ENCODE results near the gene CCDC170. TPM values are rescaled to one million over a fixed set of nuclear protein-coding genes. Genes with fewer than 3 reads are reported as not detected.
"Not testable (repeated sequence)": the region's sequence is repeated elsewhere in the genome, so short reads cannot be mapped to it uniquely, and the experiment has no call there.

The CCDC170 gene
- total RNA-seq, 2 experiments from 2014 or later: not detected

GRCh38 chr6:151544453-151544852, 50.6 kb downstream of the CCDC170 start:
- Histone ChIP-seq H3K27ac (ENCODE audit: low read depth in 1 of 2, low read length in 2 of 2) (no peak overlapping the region), H3K4me1 (ENCODE audit: insufficient read depth, low read length) (no peaks in the 10 kb centered on the region), H3K36me3 (ENCODE audit: insufficient read depth, low read length) (no peaks in the 10 kb centered on the region), H3K27me3 (ENCODE audit: control insufficient read depth in 1 of 2, insufficient read depth in 2 of 2, low read length in 2 of 2) (peaks cover 0 to 2% of the 10 kb centered on the region in 2 experiments), H3K4me3 (ENCODE audit: low read length) (no peak overlapping the region), H3K9me3 (ENCODE audit: control insufficient read depth in 1 of 2, insufficient read depth in 1 of 2, low read length in 2 of 2) (peaks cover 5 to 11% of the 10 kb centered on the region in 2 experiments)
- Mint-ChIP-seq H3K27me3 (peaks cover 11% of the 10 kb centered on the region), H3K4me3 (no peak overlapping the region), H3K36me3 (ENCODE audit: low read depth) (no peaks in the 10 kb centered on the region), H3K27ac (no peak overlapping the region), H3K9me3 (peaks cover 10% of the 10 kb centered on the region), H3K4me1 (ENCODE audit: low read depth) (no peaks in the 10 kb centered on the region)
- POLR2A ChIA-PET: no interaction called here
- DNase-seq (no peak), ATAC-seq (ENCODE audit: poor library complexity) (no peak)
- intact Hi-C loops (cut with DNase I, micrococcal nuclease): no loop called here
- CTCF ChIA-PET: no interaction called here
- no peak for TF ChIP-seq CTCF (IDR thresholded peaks at IDR 0.05)

DNA sequence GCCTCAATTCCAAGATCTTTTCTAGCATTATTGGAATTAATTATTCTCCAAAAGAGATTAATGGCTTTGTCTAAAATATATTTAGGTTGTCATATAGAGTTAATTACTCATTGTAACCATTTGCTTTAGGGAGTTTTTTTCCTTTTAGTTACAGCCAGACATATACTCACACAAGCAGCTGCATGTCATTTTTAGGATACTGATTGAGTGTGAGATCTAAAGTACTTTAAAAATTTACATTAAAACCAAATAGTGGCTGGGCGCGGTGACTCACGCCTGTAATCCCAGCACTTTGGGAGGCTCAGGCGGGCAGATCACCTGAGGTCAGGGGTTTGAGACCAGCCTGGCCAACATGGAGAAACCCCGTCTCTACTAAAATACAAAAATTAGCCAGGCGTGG, 51.1 kb downstream of the CCDC170 start:
- H3K27me3 Mint-ChIP-seq: peaks cover 11% of the 10 kb centered on the region
- H3K27ac ChIP-seq (ENCODE audit: low read depth in 1 of 2, low read length in 2 of 2); ATAC-seq (ENCODE audit: poor library complexity); H3K9me3 Mint-ChIP-seq; H3K27ac Mint-ChIP-seq; H3K4me1 Mint-ChIP-seq (ENCODE audit: low read depth); intact Hi-C loops (cut with DNase I, micrococcal nuclease); DNase-seq; H3K4me1 ChIP-seq (ENCODE audit: insufficient read depth, low read length); H3K27me3 ChIP-seq (ENCODE audit: control insufficient read depth in 1 of 2, insufficient read depth in 2 of 2, low read length in 2 of 2); H3K36me3 ChIP-seq (ENCODE audit: insufficient read depth, low read length); H3K36me3 Mint-ChIP-seq (ENCODE audit: low read depth); H3K9me3 ChIP-seq (ENCODE audit: control insufficient read depth in 1 of 2, insufficient read depth in 1 of 2, low read length in 2 of 2); H3K4me3 Mint-ChIP-seq; H3K4me3 ChIP-seq (ENCODE audit: low read length); POLR2A ChIA-PET; CTCF ChIA-PET: not testable (repeated sequence)

DNA sequence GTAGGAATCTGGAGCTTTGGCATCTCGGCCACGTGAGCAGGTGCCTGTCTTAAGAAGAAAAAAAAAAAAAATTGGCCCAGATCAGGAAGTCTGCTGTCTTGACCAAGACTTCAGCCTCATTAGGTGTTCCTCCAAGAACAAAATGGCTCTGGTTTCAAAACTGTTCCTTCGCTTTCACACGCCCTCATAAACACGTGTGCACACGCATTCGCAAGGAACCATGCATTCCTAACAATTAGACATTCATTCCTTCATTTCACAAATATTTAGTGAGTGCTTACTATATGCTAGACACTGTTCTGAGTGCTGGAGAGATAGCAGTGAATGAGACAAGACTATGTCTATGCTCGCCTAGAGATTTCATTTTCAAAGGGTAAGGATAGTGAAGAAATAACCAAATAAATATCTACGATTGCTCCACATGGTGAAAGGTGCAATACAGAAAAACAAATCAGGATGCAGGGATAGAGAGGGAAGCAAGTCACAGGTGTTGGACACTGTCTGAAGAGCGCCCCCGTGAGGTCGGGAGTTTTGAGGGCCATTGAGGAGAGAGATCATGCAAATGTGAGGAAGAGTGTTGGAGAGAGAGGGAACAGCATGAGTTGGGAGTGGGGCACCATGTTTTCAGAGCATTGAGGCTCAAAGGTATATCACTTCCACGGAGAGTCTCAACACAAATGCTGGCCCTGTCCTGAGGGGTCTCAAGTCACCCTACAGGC, 53.3 kb downstream of the CCDC170 start:
- ATAC-seq (ENCODE audit: poor library complexity): no peak
- CTCF ChIA-PET: no interaction called here
- Mint-ChIP-seq H3K4me1 (ENCODE audit: low read depth) (no peaks in the 10 kb centered on the region), H3K27me3 (peaks cover 11% of the 10 kb centered on the region), H3K4me3 (no peak overlapping the region), H3K27ac (no peak overlapping the region), H3K36me3 (ENCODE audit: low read depth) (no peaks in the 10 kb centered on the region), H3K9me3 (peaks cover 5% of the 10 kb centered on the region)
- H3K27ac ChIP-seq (ENCODE audit: low read depth in 1 of 2, low read length in 2 of 2): no peak overlapping the region
- POLR2A ChIA-PET: no interaction called here
- H3K4me1 ChIP-seq (ENCODE audit: insufficient read depth, low read length): no peaks in the 10 kb centered on the region
- no peak for TF ChIP-seq CTCF (IDR thresholded peaks at IDR 0.05)
- DNase-seq: no peak
- no peaks in the 10 kb centered on the region for H3K36me3 ChIP-seq (ENCODE audit: insufficient read depth, low read length)
- intact Hi-C loops (cut with DNase I, micrococcal nuclease): no loop called here
- no peak overlapping the region for H3K4me3 ChIP-seq (ENCODE audit: low read length)
- peaks cover 0 to 4% of the 10 kb centered on the region in 2 experiments for H3K9me3 ChIP-seq (ENCODE audit: control insufficient read depth in 1 of 2, insufficient read depth in 1 of 2, low read length in 2 of 2)
- H3K27me3 ChIP-seq (ENCODE audit: control insufficient read depth in 1 of 2, insufficient read depth in 2 of 2, low read length in 2 of 2): peaks cover 0 to 2% of the 10 kb centered on the region in 2 experiments

GRCh38 chr6:151548201-151548600, 54.4 kb downstream of the CCDC170 start:
- POLR2A ChIA-PET: no interaction called here
- Mint-ChIP-seq H3K36me3 (ENCODE audit: low read depth) (no peaks in the 10 kb centered on the region), H3K9me3 (peaks cover 7% of the 10 kb centered on the region), H3K4me1 (ENCODE audit: low read depth) (no peaks in the 10 kb centered on the region), H3K4me3 (no peak overlapping the region), H3K27me3 (peaks cover 11% of the 10 kb centered on the region), H3K27ac (no peak overlapping the region)
- Histone ChIP-seq H3K36me3 (ENCODE audit: insufficient read depth, low read length) (no peaks in the 10 kb centered on the region), H3K27ac (ENCODE audit: low read depth in 1 of 2, low read length in 2 of 2) (no peak overlapping the region), H3K4me3 (ENCODE audit: low read length) (no peak overlapping the region), H3K9me3 (ENCODE audit: control insufficient read depth in 1 of 2, insufficient read depth in 1 of 2, low read length in 2 of 2) (peaks cover 0 to 4% of the 10 kb centered on the region in 2 experiments), H3K27me3 (ENCODE audit: control insufficient read depth in 1 of 2, insufficient read depth in 2 of 2, low read length in 2 of 2) (peaks cover 0 to 2% of the 10 kb centered on the region in 2 experiments), H3K4me1 (ENCODE audit: insufficient read depth, low read length) (no peaks in the 10 kb centered on the region)
- intact Hi-C loops (cut with DNase I, micrococcal nuclease): no loop called here
- CTCF ChIA-PET: no interaction called here
- TF ChIP-seq CTCF (IDR thresholded peaks at IDR 0.05): no peak
- DNase-seq: no peak
- no peak for ATAC-seq (ENCODE audit: poor library complexity)
